H1 (cell line): ENCODE data around the gene ASS1. TPM values are rescaled to one million over a fixed set of nuclear protein-coding genes. Genes with fewer than 3 reads are reported as not detected.
A peak's percentile ranks its signal among the peaks of the same experiment; 100 is the strongest.

Source experiments
- CTCF ChIA-PET: fragments of 300-600 bp; sonication (Branson Sonifier 250); formaldehyde crosslinking; loops from one replicate; lab custom pipeline; 2021; ENCODE audit not compliant: partially characterized antibody; lab: Charles Lee
- POLR2A ChIA-PET: fragments of 300-600 bp; sonication (Branson Sonifier 250); formaldehyde crosslinking; loops from one replicate; lab custom pipeline; 2021; ENCODE audit warnings: inconsistent platforms; ENCODE audit not compliant: partially characterized antibody; lab: Charles Lee
- DNase-seq, 2 experiments: peaks; one replicate each; pipeline versions ENCODE4 v3.0.0 to v3.0.0-alpha.2; 2010 to 2022; ENCODE audit warnings: low spot score in 2 of 2, low read depth in 1 of 2, mixed read lengths in 1 of 2
- FAIRE-seq: peaks from 2 replicates; lab custom pipeline; 2011; peaks lifted over from hg19 to GRCh38; lab: Jason Lieb, UNC
- H2AFZ ChIP-seq: 2 replicates; pipeline ENCODE4 v1.8.1; 2012; ENCODE audit warnings: low read length, inconsistent platforms
- H2AK5ac ChIP-seq: 2 replicates; pipeline ENCODE4 v1.6.1; 2013; ENCODE audit warnings: low read depth, low read length
- H2BK120ac ChIP-seq: replicated peaks from 2 replicates; pipeline ENCODE3; 2013; ENCODE audit warnings: low read depth, low read length, inconsistent platforms
- H2BK12ac ChIP-seq: 2 replicates; pipeline ENCODE4 v1.6.1; 2013; ENCODE audit warnings: low read depth, low read length
- H2BK15ac ChIP-seq: 2 replicates; pipeline ENCODE4 v1.6.1; 2013; ENCODE audit warnings: low read length
- H2BK20ac ChIP-seq: 2 replicates; pipeline ENCODE4 v1.6.1; 2013; ENCODE audit warnings: low read length
- H2BK5ac ChIP-seq: 2 replicates; pipeline ENCODE4 v1.6.1; 2013; ENCODE audit warnings: low read depth, low read length
- H3K14ac ChIP-seq: 2 replicates; pipeline ENCODE4 v1.6.1; 2013; ENCODE audit warnings: inconsistent platforms; ENCODE audit not compliant: insufficient read length
- H3K18ac ChIP-seq: 2 replicates; pipeline ENCODE4 v1.6.1; 2013; ENCODE audit warnings: low read length; ENCODE audit errors: extremely low read depth
- H3K23ac ChIP-seq: 2 replicates; pipeline ENCODE4 v1.6.1; 2013; ENCODE audit warnings: inconsistent platforms; ENCODE audit not compliant: insufficient read length
- H3K23me2 ChIP-seq: 2 replicates; pipeline ENCODE4 v1.6.1; 2013; ENCODE audit warnings: low read depth, low read length
- H3K27ac ChIP-seq: 2 replicates; pipeline ENCODE4 v1.6.1; 2011; ENCODE audit warnings: low read depth, low read length, inconsistent platforms
- H3K27me3 ChIP-seq, 4 experiments: replicated peaks in 1 of 4; 1 replicate in 1 of 4; 2 replicates in 3 of 4; pipeline versions ENCODE4 v1.6.1 to v1.8.1; 2011 to 2013; ENCODE audit warnings: low read length in 3 of 4, mild to moderate bottlenecking in 3 of 4, inconsistent platforms in 2 of 4, mixed read lengths in 2 of 4, moderate library complexity in 1 of 4; ENCODE audit not compliant: control insufficient read depth in 3 of 4, insufficient read depth in 3 of 4; ENCODE audit errors: extremely low read depth in 1 of 4
- H3K36me3 ChIP-seq, 4 experiments: 2 replicates each; pipeline versions ENCODE4 v1.6.1 to v1.8.1; 2011 to 2013; ENCODE audit warnings: mild to moderate bottlenecking in 4 of 4, low read length in 3 of 4, moderate library complexity in 2 of 4, control low read depth in 1 of 4, inconsistent platforms in 1 of 4; ENCODE audit not compliant: insufficient read depth in 4 of 4, control insufficient read depth in 2 of 4
- H3K4ac ChIP-seq: replicated peaks from 2 replicates; pipeline ENCODE3; 2013; ENCODE audit warnings: low read length, low read depth, mixed read lengths, inconsistent platforms; ENCODE audit not compliant: insufficient read length
- H3K4me1 ChIP-seq, 4 experiments: replicated peaks in 1 of 4; 1 replicate in 1 of 4; 2 replicates in 3 of 4; pipeline versions ENCODE4 v1.6.1 to v1.8.1; 2011 to 2013; ENCODE audit warnings: low read length in 3 of 4, inconsistent platforms in 2 of 4, mixed read lengths in 1 of 4; ENCODE audit not compliant: insufficient read depth in 4 of 4, control insufficient read depth in 3 of 4
- H3K4me2 ChIP-seq, 2 experiments: 2 replicates each; pipeline versions ENCODE4 v1.6.1 to v1.8.1; 2011 to 2013; ENCODE audit warnings: low read depth in 2 of 2, low read length in 2 of 2, control low read depth in 1 of 2, inconsistent platforms in 1 of 2, mild to moderate bottlenecking in 1 of 2; ENCODE audit not compliant: insufficient read depth in 1 of 2
- H3K4me3 ChIP-seq, 4 experiments: fragments of 200-600, 300-600 bp in 1 of 4; sonication (generic), shearing (Covaris generic), sonication (Bioruptor Twin) in 1 of 4; 2 replicates each; pipeline versions ENCODE4 v1.5.1 to v1.8.1; 2011 to 2016; ENCODE audit warnings: low read length in 4 of 4, low read depth in 3 of 4, control low read depth in 2 of 4, inconsistent platforms in 2 of 4, mild to moderate bottlenecking in 2 of 4, mixed read lengths in 1 of 4, moderate library complexity in 1 of 4; ENCODE audit not compliant: insufficient read depth in 2 of 4; ENCODE audit errors: extremely low read depth in 1 of 4
- H3K56ac ChIP-seq: replicated peaks from 2 replicates; pipeline ENCODE3; 2013; ENCODE audit warnings: low read depth, mild to moderate bottlenecking, mixed read lengths, low read length, inconsistent platforms; ENCODE audit not compliant: insufficient read length
- H3K79me1 ChIP-seq: 2 replicates; pipeline ENCODE4 v1.6.1; 2013; ENCODE audit warnings: low read depth, low read length, control low read depth
- H3K79me2 ChIP-seq, 2 experiments: 2 replicates each; pipeline versions ENCODE4 v1.6.1 to v1.8.1; 2012 to 2013; ENCODE audit warnings: low read length in 2 of 2, mild to moderate bottlenecking in 2 of 2, inconsistent platforms in 1 of 2; ENCODE audit not compliant: insufficient read depth in 2 of 2, control insufficient read depth in 1 of 2
- H3K9ac ChIP-seq, 4 experiments: replicated peaks in 1 of 4; 1 replicate in 1 of 4; 2 replicates in 3 of 4; pipeline versions ENCODE4 v1.6.1 to v1.8.1; 2011 to 2013; ENCODE audit warnings: low read depth in 3 of 4, low read length in 3 of 4, control low read depth in 2 of 4, mild to moderate bottlenecking in 2 of 4, moderate library complexity in 2 of 4, inconsistent platforms in 1 of 4; ENCODE audit errors: extremely low read depth in 1 of 4
- H3K9me3 ChIP-seq, 2 experiments: 2 replicates each; pipeline versions ENCODE4 v1.6.1 to v1.8.1; 2012 to 2013; ENCODE audit warnings: mild to moderate bottlenecking in 2 of 2, moderate library complexity in 2 of 2, control low read depth in 1 of 2, inconsistent platforms in 1 of 2, low read depth in 1 of 2, low read length in 1 of 2, mixed read lengths in 1 of 2; ENCODE audit not compliant: insufficient read depth in 2 of 2
- H4K20me1 ChIP-seq, 2 experiments: replicated peaks in 1 of 2; 2 replicates each; pipeline versions ENCODE3 to v1.8.1; 2011 to 2013; ENCODE audit warnings: inconsistent platforms in 2 of 2, low read length in 2 of 2, mild to moderate bottlenecking in 1 of 2; ENCODE audit not compliant: insufficient read depth in 2 of 2, control insufficient read depth in 1 of 2
- H4K5ac ChIP-seq: 2 replicates; pipeline ENCODE4 v1.6.1; 2013; ENCODE audit warnings: low read length, low read depth, mixed read lengths, inconsistent platforms; ENCODE audit not compliant: insufficient read length
- H4K8ac ChIP-seq: 2 replicates; pipeline ENCODE4 v1.8.0; 2013; ENCODE audit warnings: mild to moderate bottlenecking, moderate library complexity, low read length, inconsistent platforms; ENCODE audit not compliant: insufficient read depth; ENCODE audit errors: extremely low read depth
- H4K91ac ChIP-seq: replicated peaks from 2 replicates; pipeline ENCODE3; 2013; ENCODE audit warnings: low read length, mixed read lengths, inconsistent platforms; ENCODE audit not compliant: insufficient read length
- CTCF ChIP-seq, 3 experiments: IDR thresholded peaks; 1 replicate in 2 of 3; 2 replicates in 1 of 3; pipeline versions ENCODE4 v1.5.1 to v1.6.1; 2011; ENCODE audit warnings: low read length in 3 of 3, mild to moderate bottlenecking in 3 of 3, inconsistent platforms in 2 of 3, low read depth in 1 of 3, moderate library complexity in 1 of 3; ENCODE audit not compliant: insufficient read depth in 1 of 3; ENCODE audit errors: control extremely low read depth in 1 of 3
- EGR1 ChIP-seq: IDR thresholded peaks from 2 replicates; pipeline ENCODE4 v1.6.1; 2011; ENCODE audit warnings: low read depth, low read length, borderline replicate concordance
- KDM1A ChIP-seq: fragments of 200-600, 300-600 bp; sonication (generic); IDR thresholded peaks from 2 replicates; pipeline ENCODE4 v1.7.1; 2016; ENCODE audit warnings: mild to moderate bottlenecking, low read length, borderline replicate concordance
- SP1 ChIP-seq: IDR thresholded peaks from 2 replicates; pipeline ENCODE4 v1.6.1; 2011; ENCODE audit warnings: low read depth, low read length
- SRF ChIP-seq: IDR thresholded peaks from 2 replicates; pipeline ENCODE4 v1.6.1; 2011; ENCODE audit warnings: mild to moderate bottlenecking, low read depth, low read length, moderate library complexity
- WGBS, 2 experiments: shearing (Covaris generic) in 1 of 2; methylation state at CpG; one replicate each; pipeline versions ENCODE4 v1.1.6 to v1.1.7; 2013 to 2015; ENCODE audit warnings: low lambda C conversion rate in 2 of 2, mixed read lengths in 2 of 2, inconsistent platforms in 1 of 2, low coverage in 1 of 2, missing lambda C conversion rate in 1 of 2; ENCODE audit not compliant: insufficient replicate concordance in 2 of 2, insufficient coverage in 1 of 2, insufficient read length in 1 of 2; ENCODE audit errors: extremely low coverage in 1 of 2, missing lambda C conversion rate in 1 of 2; 5-methylcytosine and 5-hydroxymethylcytosine counted together
- polyA plus RNA-seq, 7 experiments: library from polyadenylated mRNA; depleted of rRNA in 3 of 7; stranded (reverse) in 5 of 7; unstranded in 2 of 7; fragments of >200 nt in 5 of 7; fragments of 200-250 nt in 2 of 7; gene quantifications; 1 replicate in 5 of 7; 2 replicates in 1 of 7; 4 replicates in 1 of 7; pipeline versions ENCODE4 v1.2.1 to v1.2.3, GENCODE V29; 2011 to 2013; ENCODE audit warnings: missing spikeins in 2 of 7, mixed read lengths in 2 of 7
- total RNA-seq: library from RNA; stranded (reverse); fragmentation: NEBNext Ultra II Directional; extraction: Animal tissue kit (Norgen Biotek cat#: 25700); gene quantifications from 2 replicates; pipeline ENCODE4 v1.2.1, GENCODE V29; 2021
- TF ChIP-seq, protein P1 (sequence below): IDR thresholded peaks from 2 replicates; pipeline ENCODE4 v1.6.1; 2012; ENCODE audit warnings: low read length, inconsistent platforms
- TF ChIP-seq, protein P2 (sequence below): IDR thresholded peaks from 2 replicates; pipeline ENCODE4 v1.6.1; 2011; ENCODE audit warnings: low read length, improper control_type of control experiment

The ASS1 gene
- total and polyA plus RNA-seq, 2 of the 8 experiments (the other 6 are each of a cell fraction or from before 2014, with no cell fraction given): 108 to 296 TPM

DNA sequence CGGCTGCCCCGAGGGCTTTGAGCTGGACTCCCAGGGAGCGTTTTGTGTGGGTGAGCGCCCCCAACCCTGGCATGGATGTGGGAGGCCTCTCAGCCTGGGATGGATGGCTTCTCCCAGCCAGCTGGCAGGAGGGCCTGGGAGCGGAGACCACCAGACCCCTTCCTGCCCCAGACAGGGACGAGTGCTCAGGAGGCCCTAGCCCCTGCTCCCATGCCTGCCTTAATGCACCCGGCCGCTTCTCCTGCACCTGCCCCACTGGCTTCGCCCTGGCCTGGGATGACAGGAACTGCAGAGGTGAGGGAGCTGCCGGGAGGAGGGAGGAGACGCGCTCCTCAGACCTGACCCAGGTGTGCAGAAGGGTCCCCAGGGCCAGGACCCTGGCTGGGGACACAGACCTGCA, 17.4 kb upstream of the ASS1 start:
- Histone ChIP-seq H4K20me1 (no peaks in the 10 kb centered on the region), H4K5ac (no peak overlapping the region), H3K79me2 (no peaks in the 10 kb centered on the region), H4K8ac (no peak overlapping the region; the same call in 1 of the 2 replicates), H3K79me1 (no peaks in the 10 kb centered on the region), H3K23me2 (no peaks in the 10 kb centered on the region), H2BK20ac (no peak overlapping the region), H3K4me1 (peaks cover 0 to 6% (median 3%) of the 10 kb centered on the region in 4 experiments; a peak in 5 of 7 replicates), H3K27me3 (peaks cover 0 to 3% (median 2%) of the 10 kb centered on the region in 4 experiments; a peak in 4 of 7 replicates), H3K14ac (no peak overlapping the region), H2AFZ (no peak overlapping the region), H3K27ac (no peak overlapping the region), H2BK120ac (no peak overlapping the region), H3K4ac (no peak overlapping the region), H3K9ac (no peak overlapping the region), H4K91ac (no peak overlapping the region), H2BK5ac (0 out of 2 replicates have a peak overlapping the region, but pooled peaks have one; percentile 68), H3K23ac (no peak overlapping the region), H3K4me3 (no peak overlapping the region), H3K9me3 (no peaks in the 10 kb centered on the region), H3K4me2 (no peak overlapping the region), H3K18ac (no peak overlapping the region), H3K36me3 (no peaks in the 10 kb centered on the region), H2BK12ac (0 out of 2 replicates have a peak overlapping the region, but pooled peaks have one; percentile 39), H2BK15ac (no peak overlapping the region), H2AK5ac (no peak overlapping the region), H3K56ac (no peak overlapping the region)
- ChIA-PET POLR2A (interaction anchor here (2.1 kb wide), 1 partner anchor 20 kb away, joined by 7 read pairs; no protein-coding TSS in a partner anchor), CTCF (interaction anchor here (0.7 to 1.1 kb wide), 2 partner anchors 20 to 73 kb away, joined by 3 to 4 read pairs; no protein-coding TSS in a partner anchor)
- no peak for FAIRE-seq
- WGBS, 2 experiments: 95% methylated on average over 12 of the region's 12 CpGs; no CpG with 5 or more reads in 1 of the 2 experiments
- TF ChIP-seq SRF (no peak), CTCF (IDR thresholded peaks at IDR 0.05; ENCODE audit: control extremely low read depth in 1 of 3, insufficient read depth in 1 of 3, low read depth in 1 of 3, low read length in 3 of 3) (no peak), KDM1A (no peak), SP1 (no peak), EGR1 (no peak)
- TF ChIP-seq, protein P1, sequence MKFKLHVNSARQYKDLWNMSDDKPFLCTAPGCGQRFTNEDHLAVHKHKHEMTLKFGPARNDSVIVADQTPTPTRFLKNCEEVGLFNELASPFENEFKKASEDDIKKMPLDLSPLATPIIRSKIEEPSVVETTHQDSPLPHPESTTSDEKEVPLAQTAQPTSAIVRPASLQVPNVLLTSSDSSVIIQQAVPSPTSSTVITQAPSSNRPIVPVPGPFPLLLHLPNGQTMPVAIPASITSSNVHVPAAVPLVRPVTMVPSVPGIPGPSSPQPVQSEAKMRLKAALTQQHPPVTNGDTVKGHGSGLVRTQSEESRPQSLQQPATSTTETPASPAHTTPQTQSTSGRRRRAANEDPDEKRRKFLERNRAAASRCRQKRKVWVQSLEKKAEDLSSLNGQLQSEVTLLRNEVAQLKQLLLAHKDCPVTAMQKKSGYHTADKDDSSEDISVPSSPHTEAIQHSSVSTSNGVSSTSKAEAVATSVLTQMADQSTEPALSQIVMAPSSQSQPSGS: no peak
- TF ChIP-seq, protein P2, sequence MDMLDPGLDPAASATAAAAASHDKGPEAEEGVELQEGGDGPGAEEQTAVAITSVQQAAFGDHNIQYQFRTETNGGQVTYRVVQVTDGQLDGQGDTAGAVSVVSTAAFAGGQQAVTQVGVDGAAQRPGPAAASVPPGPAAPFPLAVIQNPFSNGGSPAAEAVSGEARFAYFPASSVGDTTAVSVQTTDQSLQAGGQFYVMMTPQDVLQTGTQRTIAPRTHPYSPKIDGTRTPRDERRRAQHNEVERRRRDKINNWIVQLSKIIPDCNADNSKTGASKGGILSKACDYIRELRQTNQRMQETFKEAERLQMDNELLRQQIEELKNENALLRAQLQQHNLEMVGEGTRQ: no peak
- DNase-seq: no peak
